GM18508 (cell line): Measurements from ENCODE around the gene NDUFA13.

Source experiments
- ATAC-seq: cut with Tn5 transposase; IDR thresholded peaks from one replicate; pipeline ENCODE4 v1.9.1; 2021; ENCODE audit warnings: moderate number of reproducible peaks; ENCODE audit not compliant: insufficient read depth, unreplicated experiment

The NDUFA13 gene

DNA sequence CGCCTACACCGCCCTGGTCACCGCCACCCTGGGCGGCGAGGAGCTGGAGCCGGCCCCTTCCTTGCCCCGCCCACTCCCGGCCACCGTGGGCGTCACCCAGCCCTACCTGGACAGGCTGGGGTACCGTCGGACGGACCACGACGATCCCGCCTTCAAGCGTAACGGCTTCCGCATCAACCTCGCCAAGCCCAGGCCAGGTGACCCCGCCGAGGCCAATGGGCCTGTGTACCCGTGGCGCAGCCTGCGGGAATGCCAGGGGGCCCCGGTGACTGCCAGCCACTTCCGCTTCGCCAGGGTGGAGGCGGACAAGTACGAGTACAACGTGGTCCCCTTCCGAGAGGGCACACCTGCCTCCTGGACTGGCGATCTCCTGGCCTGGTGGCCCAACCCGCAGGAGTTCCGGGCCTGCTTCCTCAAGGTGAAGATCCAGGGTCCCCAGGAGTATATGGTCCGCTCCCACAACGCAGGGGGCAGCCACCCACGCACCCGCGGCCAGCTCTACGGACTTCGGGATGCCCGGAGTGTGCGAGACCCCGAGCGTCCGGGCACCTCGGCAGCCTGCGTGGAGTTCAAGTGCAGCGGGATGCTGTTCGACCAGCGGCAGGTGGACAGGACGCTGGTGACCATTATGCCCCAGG is 29.0 kb downstream of the NDUFA13 start:
- ATAC-seq: no peak

DNA sequence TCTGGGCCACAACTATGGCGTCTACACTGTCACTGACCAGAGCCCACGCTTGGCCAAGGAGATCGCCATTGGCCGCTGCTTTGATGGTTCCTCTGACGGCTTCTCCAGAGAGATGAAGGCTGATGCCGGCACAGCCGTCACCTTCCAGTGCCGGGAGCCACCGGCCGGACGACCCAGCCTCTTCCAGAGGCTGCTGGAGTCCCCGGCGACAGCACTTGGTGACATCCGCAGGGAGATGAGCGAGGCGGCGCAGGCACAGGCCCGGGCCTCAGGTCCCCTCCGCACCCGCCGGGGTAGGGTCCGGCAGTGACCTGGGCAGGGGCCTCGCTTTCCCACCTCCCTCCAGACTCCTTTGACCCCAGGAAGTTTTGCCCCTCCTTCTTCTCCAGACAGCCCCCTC is 29.7 kb downstream of the NDUFA13 start:
- ATAC-seq: no peak

DNA sequence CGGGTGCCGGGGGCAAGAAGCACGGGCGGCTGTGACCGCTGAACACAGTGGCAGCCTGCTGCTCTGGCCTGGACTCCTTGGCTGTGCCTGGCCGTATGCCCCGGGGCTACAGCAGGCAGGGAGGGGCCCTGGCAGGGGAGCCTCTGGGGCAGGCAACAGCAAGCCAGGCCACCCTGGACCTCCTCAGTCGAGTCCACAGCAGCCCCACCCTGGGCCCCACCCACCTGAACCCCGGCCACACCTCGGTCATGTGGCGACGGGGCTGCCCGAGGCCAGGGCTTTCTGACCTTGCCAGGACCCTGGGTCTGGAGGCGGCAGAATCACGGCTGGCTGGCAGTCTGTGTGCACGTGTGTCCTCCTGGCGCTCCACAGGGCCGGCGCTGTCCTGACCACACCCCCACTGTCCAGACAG is 30.7 kb downstream of the NDUFA13 start:
- no peak for ATAC-seq

DNA sequence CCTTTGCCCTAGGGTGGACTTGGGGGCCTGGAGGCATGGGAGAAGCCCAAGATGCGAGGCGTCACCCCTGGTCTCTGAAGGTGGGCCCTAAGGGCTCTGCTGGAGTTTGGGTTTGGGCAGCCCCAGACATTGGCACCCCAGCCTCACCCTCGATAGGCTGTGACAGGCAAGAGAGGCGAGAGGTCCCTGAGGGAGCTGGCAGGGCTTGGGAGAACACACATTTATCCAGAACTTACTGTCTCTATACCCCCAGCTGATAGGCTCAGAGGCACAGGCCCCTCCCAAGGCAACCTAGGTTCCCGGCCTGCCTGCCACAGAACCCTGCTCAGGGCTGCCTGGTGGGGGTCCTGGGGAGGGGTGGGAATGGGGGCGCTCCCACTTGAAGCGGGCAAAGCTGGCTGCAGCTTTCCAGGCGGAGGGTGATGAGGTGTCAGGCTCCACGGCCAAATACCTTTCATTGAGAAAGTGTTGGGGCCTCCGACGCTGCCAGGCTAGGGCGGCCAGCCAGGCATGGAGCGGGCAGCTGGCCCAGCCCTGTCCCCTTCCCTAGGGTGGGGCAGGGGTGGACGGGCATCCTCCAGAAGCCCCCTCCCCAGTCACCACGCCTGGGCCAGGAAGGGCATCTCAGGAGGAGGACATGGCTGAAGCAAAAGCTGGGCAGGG is 31.8 kb downstream of the NDUFA13 start:
- ATAC-seq: no peak

DNA sequence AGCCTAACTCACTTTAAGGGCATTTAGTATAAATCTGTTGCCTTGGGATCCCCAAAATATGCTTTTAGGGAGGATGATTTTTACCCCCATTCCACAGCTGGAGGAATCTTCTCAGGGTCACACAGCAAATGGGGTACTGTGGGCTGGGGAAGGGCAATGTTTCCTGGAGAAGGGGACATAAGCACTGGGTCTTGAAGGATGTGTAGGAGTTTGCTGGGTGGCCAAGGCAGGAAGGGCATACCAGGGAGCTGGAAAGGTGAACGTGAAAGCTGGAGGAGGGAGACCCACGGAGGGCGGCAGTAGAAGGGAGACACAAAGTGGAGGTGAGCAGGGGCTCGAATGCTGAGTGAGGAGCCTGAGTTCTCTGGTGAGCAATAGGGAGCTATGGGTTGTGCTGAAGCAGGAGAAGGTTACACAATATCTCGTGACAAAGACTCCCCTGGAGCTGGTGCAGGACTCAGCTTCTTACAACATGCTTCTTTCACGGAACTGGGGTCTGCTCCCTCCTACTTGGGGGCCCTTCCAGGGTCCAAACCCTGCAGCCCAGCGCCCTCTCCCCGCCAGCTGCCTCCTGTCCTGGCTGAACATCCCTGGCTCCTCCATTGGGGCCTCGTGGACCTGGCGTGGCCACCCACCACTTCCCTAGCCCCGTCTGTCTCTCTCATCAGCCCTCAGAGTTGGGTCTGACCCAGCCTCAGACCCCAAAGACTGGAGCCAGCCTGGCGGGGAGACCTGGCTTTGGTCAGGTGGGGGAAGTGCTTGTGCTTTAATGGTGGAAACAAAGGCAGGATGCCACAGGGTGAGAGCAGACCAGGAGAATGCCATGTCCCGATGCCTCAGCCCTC is 33.1 kb downstream of the NDUFA13 start:
- no peak for ATAC-seq

DNA sequence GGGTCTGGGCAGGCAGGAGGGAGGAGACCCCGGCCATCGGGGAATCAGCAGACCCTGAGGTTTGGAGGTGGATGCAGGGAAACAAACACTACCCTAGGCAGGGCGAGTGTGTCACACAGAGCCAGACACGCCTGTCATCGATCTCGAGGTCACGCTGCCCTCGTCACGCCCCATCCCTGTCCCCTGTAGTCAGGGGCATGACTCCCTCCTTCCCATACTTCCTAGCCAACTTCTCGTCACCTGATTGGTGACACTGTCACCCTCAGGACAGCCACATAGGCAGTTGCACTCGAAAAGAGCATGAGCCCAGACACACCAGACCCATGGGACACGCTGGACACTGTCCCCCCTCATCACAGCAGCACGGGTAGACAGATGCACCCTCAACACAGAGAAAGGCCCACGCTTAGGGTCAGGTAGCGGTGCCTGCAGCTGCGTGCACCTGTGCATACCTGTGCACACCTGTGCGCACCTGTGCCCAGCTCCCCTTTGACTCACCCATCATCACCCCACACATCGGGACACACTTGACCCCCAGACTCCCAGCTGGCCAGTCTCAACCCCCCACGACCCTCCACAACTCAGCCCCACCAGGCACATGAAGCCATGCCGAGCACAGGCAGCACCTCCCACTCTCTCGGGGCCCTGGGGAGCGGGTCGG is 33.9 kb downstream of the NDUFA13 start:
- no peak for ATAC-seq

DNA sequence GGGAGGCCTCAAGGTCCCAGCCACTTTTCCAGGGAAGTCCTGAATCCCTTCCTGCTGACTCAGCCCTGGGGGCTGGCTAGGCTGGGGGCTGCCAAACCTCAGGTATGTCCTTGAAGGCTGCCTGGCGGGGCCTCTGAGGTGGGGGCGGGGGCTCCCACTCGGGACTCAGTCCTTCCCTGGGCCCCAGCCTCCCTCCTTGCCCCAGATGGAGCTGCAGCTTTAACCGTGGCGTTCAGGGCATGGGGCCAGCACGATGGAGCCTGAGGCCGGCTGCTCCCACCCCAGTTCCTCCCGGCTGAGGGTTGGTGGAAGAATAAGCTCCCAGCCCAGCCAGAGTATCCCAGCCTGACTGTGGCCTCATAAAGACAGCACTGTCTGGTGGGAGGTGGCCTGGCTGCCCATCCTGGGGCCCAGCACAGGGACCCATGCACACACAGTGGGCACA is 34.5 kb downstream of the NDUFA13 start:
- no peak for ATAC-seq

DNA sequence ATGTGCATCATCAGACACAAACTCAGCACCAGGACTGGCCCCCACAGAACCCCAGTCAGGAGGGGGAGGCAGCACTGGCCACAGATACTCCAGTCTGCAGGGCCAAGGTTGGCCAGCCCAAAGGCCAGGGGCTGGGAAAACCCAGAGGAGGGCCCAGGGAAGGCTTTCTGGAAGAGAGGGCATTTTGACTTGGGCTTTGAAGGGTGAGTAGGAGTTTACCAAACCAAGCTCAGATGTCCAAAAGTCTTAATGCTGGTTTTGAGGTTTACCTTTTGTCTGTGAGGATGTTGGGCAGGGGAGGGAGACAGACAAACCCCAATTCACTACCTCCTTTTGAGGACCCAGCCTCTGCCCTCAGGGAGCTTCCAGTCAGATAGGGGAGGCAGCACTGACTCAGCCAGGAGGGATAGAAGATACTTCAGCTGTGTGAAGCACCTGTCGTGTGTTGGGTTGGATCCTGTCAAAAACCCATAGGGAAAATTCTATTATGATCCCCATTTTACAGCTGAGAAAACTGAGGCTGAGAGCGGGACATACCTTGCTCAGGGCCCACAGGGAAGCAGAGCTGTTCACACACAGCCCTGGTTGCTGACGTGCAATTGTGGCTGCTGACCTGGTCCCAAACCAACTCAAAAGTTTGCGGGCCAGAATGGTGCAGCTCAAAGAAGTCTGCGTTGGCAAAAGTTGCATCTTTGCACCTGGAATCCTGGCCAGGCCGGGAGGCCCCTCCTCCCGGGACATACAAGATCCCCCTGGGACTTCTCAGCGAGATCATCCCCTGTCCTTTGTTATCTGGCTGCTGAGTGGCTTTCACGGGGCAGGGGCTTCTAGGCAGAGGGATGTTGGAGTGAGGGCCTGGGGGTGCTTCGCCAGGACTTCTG is 35.2 kb downstream of the NDUFA13 start:
- no peak for ATAC-seq

DNA sequence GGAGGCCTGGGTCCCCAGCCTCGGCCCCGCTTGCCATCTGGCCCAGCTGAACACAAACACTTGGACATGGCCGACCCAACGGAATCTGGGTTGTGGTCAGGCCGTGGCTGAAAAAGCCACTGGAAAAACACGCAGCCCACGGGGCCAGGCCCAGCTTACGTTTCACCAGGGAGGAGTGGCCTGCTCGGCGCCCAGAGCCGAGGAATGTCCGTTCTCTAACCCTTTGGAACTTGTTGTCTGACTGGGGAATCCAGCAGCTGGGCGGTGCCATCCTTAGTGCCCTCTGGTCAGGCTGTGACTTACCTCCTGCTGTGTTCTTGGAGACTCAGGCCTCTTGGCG is 35.8 kb downstream of the NDUFA13 start:
- ATAC-seq: no peak

DNA sequence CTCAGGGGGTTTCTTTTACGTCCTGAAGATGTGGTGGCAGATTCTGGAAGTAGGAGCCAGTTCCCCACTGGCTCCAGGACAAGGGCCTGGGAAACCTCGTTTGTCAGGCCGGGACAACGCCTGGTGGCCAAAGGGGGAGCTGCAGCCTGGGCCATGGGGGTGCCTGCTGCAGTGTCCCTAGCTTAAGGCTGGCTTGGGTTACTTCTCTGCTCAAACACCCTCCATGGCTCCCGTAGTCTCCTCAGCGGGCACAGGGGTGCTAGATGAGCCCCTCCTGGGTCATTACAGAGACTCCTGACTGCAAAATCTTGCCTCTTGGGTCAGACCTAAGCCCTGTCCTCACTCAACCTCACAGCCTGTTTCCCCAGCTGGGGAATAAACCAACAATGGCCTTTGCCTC is 36.8 kb downstream of the NDUFA13 start:
- no peak for ATAC-seq

DNA sequence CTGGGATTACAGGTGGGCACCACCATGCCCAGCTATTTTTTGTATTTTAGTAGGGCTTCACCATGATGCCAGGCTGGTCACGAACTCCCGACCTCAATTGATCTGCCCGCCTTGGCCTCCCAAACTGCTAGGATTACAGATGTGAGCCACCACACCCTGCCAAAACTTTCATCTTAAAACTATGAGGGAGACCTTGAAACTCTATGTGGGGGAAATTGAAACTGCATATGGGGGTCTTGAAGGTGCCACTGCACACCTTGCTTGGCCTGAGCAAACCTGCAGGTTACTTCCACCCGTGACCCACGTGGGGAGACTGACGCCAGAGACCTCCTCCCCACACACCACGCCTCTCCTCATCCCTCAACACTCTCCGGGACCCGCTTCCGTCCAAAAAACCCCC is 37.6 kb downstream of the NDUFA13 start:
- ATAC-seq: no peak

DNA sequence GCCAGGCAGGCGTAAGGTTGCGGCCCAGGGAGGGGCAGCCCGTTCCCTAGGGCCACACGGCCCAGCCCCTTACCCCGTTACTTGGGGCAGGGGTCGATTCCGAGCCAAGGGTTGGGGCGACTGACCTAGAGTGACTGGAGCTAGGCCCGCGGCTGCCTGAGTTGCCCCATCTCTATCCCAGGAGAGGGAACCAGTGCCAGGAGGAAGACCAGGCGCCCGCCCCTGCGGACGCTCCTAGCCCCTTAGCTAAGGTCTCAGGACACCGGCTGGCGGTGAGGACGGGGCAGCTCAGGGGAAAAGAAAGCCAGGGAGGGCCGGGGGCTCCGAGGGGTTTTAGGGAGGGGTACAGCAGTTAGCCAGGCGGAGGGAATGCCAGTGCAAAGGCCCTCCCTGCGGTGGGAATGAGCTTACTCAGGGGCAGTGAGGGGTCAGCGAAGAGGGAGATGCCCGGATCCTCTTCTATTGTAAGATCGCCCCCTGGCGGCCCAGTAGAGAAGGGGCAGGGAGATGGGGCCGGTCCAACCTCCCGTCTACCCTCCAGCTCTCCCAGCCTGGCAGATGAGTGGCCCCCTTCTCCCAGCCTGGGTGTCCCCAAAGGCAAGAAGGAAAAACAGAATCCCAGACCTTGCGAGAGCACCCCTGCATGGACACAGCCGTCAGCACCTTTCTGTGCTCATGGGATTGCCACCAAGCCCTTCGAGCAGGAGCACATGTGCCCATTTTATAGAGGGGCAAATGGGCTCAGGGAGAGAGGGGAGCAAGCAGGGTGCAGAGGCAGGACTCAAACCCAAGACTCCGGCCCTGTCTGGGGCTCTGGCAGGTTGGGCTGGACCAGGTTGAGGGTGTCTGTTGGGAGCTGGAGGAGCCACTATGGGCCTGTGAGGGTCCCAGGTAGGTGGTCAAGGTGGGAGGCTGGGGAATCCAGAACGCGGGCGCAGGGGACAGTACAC is 38.3 kb downstream of the NDUFA13 start:
- ATAC-seq: no peak

DNA sequence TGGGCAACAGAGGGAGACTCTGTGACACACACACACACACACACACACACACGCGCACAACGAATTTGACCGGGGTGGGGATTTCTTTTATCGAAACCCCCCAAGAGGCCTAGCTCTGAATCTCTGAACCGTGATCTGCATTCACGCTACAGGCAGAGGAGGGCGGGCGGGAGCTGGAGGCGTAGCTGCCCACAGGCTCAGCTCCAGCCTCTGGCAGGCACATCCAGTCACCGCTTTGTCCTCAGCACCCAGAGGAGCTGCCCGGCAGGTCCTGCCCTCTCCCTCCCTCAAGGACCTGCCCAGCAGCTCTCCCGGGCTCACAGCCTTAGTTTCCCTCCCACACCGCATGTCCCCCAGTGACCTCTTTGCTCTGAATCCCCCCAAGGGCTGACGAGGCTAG is 42.0 kb downstream of the NDUFA13 start:
- ATAC-seq: no peak

DNA sequence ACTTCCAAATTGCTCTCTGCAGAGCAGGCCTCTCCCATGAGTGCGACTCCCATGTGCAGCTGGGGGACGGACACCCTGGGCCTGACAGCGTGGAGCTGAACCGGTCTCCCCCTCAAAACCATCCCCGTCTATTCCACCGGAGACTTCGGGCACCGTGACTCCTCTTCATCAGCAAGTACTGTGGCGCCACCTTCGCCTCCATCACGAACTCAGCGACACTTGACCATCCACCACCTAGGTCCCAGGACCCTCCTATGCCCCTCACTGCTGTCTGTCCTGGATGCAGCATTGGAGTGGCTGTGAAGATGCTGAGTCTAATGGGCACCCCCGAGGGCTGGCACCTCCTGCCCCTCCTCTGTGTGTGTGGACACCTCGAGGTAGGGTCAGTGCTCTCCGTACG is 42.6 kb downstream of the NDUFA13 start:
- ATAC-seq: no peak

DNA sequence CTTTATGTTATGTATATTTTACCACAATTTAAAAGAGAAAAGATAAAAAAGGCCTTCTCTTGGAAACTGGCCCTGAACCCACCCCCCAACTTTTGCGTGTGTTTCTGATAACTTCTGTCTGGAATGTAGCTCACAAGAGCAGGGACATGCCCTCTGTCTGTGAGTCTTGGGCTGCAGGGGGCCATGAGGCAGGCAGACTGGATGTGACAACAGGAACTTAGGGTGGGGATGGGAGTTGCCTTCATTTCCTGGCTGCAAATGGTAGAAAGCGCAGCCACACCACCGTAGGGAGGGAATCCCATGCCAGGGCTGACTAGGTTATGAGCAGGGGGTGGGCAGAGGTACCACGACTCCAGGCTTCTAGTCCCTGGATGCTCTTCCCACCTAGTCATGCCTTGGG is 43.9 kb downstream of the NDUFA13 start:
- ATAC-seq: no peak

DNA sequence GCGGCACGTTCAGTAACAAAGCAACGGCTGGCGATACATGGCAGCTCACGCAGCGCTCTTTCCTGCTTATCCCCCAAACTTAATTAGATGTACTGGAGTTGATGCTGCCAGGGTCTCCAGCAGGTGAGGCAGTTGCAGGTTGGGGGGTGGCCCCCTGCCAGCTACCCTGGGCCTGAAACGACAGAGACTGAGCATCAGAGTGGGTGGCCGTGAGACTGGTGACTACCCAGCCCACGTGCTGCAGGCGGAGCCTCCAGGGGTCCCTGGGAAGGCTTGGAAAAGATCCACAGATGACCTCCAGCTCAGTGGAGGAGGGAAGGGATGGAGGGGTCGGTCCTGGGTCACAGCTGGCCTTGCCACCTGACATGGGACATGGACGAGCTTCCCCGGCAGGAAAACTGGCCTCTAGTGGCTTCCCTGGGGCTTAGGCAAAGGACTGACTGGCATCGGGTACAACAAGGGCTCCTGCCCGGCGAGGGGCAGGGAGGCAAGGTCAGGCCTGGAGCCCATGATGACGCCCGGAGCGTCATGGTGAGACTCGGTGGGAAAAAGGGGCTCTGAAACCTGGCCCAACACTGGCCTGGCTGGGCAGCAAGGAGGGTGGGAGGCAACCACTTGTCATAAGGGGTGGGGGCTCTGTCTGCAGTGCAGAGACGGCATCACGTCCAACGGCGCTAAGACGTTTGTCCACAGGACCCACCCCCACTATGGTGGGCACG is 46.1 kb downstream of the NDUFA13 start:
- no peak for ATAC-seq

DNA sequence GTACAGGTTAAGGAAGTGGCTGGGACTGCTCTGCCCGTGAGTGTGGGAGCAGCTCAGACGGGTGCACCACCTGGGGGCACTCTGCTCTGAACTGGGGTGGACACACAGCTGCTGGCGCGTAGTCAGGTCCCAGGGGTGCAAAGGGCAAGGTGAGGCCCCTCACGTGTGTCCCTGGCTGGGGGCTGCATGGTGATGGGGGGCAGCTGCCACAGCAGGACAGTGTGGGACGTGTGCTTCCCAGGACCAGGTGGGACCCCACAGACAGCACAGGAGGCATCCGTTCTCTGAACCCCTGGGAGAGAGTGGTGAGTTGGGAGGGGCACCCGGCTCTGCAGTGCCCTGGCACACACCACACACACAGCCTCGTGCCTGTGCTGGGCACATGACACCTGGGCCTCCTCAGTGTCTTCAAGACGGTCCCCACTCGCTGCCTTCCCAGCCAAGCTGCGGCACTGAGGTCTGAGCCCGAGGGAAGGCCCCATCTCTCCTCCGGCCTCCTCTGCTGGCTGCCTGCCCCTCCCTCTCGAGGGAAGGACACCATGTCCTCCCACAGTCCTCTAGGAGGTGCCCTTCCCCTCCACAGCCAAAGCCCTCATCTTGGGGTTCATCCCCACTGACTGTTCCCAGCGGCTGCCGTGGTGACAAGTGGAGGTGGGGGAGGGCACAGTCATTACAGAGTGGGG is 46.8 kb downstream of the NDUFA13 start:
- ATAC-seq: no peak

DNA sequence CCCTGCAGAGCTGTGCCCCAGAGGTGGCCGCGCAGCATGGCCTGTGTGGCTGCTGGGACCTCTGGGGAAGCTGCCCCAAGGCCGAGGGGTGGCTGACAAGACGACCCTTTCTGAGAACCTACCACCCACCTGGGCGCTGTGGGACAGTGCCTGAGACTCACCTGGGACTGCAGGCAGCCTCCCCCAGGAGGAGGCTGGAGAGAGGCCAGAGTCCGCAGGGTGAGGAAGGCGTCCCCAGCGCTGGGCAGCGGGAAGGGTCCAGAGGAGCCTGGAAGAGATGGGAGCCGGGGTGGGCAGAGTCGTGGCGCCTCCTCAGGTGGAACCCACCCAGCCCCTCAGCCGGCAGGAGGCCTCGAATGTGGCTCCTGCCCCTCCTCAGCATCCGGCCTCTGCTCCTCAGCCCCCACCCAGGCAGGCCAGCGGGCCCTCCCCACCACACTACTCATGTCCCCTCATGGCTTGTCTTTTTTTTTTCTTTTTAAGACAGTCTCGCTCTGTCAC is 47.4 kb downstream of the NDUFA13 start:
- ATAC-seq: no peak
